Measurements from ENCODE around the gene SNX5.

DNA sequence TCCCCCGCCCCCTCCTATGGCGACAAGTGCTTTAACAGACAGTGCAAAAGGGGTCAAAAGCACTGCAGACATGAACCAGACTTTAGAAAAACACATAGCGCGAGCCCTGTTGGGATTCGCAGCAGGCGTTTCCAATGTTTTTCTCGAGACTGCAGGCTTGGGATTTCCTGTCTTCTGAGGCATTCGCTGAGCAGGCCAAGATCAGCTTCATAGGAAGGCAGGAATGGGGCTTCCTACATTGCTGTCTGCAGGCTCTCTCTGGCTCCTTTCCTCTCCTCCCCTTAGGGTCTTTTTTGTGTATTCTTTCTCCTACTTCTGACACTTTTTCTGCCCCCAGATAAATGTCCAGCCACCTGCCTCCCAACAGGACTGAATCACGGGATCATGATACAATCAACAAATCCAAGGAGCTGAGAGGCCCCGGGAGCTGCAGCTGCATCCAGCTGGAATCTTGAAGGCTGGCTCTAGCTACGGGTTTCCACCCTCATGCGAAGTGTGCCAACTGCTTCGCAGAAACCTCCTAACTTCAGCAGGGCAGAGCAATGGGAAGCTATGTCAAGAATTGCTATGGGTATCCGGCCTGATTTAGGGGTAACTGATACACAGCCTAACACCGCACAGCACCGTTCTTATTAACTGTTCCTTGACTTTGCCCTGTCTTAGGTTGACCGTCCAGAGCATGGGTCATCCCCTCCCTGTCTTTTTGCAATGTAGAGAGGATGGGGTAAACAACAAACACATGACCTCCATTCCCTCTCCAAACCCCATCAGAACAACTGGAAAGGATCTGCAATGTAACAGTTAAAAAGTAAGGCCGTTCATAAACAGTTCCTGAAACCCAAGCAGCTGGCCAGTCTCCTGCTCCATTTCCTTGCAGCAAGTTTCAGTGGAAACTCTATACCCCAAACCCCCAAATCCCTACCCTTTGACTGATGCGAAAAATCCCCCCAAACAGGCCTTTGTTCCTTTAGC lies 31.5 kb downstream of the SNX5 start:
- TF ChIP-seq E2F2 (CRISPR knock-in tag; IDR thresholded peaks at IDR 0.05; ENCODE audit: borderline replicate concordance) (no peak), E2F5 (CRISPR knock-in tag; conservative IDR thresholded peaks at IDR 0.05) (no peak), PAX8 (CRISPR knock-in tag; IDR thresholded peaks at IDR 0.05; ENCODE audit: borderline replicate concordance) (no peak), TEAD2 (CRISPR knock-in tag; IDR thresholded peaks at IDR 0.05) (no peak), MYC (CRISPR knock-in tag; IDR thresholded peaks at IDR 0.05; ENCODE audit: borderline replicate concordance) (no peak), ZNF18 (CRISPR knock-in tag; IDR thresholded peaks at IDR 0.05; ENCODE audit: insufficient replicate concordance) (no peak), HNRNPL (IDR thresholded peaks at IDR 0.05; ENCODE audit: low read depth, low read length) (no peak), POLR2AphosphoS5 (IDR thresholded peaks at IDR 0.05; ENCODE audit: low read depth, low read length) (no peak), TP53 (CRISPR knock-in tag; conservative IDR thresholded peaks at IDR 0.05) (no peak)
- TF ChIP-seq, protein P1, sequence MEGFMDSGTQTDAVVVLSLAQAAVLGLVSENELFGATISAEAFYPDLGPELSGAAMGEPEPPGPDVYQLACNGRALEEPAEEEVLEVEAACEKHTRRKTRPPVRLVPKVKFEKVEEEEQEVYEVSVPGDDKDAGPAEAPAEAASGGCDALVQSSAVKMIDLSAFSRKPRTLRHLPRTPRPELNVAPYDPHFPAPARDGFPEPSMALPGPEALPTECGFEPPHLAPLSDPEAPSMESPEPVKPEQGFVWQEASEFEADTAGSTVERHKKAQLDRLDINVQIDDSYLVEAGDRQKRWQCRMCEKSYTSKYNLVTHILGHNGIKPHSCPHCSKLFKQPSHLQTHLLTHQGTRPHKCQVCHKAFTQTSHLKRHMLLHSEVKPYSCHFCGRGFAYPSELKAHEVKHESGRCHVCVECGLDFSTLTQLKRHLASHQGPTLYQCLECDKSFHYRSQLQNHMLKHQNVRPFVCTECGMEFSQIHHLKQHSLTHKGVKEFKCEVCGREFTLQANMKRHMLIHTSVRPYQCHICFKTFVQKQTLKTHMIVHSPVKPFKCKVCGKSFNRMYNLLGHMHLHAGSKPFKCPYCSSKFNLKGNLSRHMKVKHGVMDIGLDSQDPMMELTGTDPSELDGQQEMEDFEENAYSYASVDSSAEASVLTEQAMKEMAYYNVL (CRISPR knock-in tag; IDR thresholded peaks at IDR 0.05; ENCODE audit: borderline replicate concordance) = no peak
- TF ChIP-seq, protein P2, sequence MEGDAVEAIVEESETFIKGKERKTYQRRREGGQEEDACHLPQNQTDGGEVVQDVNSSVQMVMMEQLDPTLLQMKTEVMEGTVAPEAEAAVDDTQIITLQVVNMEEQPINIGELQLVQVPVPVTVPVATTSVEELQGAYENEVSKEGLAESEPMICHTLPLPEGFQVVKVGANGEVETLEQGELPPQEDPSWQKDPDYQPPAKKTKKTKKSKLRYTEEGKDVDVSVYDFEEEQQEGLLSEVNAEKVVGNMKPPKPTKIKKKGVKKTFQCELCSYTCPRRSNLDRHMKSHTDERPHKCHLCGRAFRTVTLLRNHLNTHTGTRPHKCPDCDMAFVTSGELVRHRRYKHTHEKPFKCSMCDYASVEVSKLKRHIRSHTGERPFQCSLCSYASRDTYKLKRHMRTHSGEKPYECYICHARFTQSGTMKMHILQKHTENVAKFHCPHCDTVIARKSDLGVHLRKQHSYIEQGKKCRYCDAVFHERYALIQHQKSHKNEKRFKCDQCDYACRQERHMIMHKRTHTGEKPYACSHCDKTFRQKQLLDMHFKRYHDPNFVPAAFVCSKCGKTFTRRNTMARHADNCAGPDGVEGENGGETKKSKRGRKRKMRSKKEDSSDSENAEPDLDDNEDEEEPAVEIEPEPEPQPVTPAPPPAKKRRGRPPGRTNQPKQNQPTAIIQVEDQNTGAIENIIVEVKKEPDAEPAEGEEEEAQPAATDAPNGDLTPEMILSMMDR (CRISPR knock-in tag; IDR thresholded peaks at IDR 0.05) = no peak
- TF ChIP-seq, protein P3, sequence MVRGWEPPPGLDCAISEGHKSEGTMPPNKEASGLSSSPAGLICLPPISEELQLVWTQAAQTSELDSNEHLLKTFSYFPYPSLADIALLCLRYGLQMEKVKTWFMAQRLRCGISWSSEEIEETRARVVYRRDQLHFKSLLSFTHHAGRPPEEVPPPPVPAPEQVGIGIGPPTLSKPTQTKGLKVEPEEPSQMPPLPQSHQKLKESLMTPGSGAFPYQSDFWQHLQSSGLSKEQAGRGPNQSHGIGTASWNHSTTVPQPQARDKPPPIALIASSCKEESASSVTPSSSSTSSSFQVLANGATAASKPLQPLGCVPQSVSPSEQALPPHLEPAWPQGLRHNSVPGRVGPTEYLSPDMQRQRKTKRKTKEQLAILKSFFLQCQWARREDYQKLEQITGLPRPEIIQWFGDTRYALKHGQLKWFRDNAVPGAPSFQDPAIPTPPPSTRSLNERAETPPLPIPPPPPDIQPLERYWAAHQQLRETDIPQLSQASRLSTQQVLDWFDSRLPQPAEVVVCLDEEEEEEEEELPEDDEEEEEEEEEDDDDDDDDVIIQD (CRISPR knock-in tag; IDR thresholded peaks at IDR 0.05; ENCODE audit: low read depth) = no peak
- TF ChIP-seq, protein P4, sequence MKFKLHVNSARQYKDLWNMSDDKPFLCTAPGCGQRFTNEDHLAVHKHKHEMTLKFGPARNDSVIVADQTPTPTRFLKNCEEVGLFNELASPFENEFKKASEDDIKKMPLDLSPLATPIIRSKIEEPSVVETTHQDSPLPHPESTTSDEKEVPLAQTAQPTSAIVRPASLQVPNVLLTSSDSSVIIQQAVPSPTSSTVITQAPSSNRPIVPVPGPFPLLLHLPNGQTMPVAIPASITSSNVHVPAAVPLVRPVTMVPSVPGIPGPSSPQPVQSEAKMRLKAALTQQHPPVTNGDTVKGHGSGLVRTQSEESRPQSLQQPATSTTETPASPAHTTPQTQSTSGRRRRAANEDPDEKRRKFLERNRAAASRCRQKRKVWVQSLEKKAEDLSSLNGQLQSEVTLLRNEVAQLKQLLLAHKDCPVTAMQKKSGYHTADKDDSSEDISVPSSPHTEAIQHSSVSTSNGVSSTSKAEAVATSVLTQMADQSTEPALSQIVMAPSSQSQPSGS (CRISPR knock-in tag; IDR thresholded peaks at IDR 0.05) = no peak
